Ishikawa (cell line): Measurements from ENCODE around the gene CUTC.

Experiments
- CEBPB ChIP-seq: IDR thresholded peaks from 2 replicates; pipeline ENCODE4 v1.6.1; 2012
- EP300 ChIP-seq: IDR thresholded peaks from 2 replicates; pipeline ENCODE4 v1.6.1; 2012; ENCODE audit warnings: borderline replicate concordance
- FOXM1 ChIP-seq: IDR thresholded peaks from 2 replicates; pipeline ENCODE4 v1.6.1; 2012; ENCODE audit warnings: low read depth, borderline replicate concordance
- TAF1 ChIP-seq: IDR thresholded peaks from 2 replicates; pipeline ENCODE4 v1.6.1; 2012; ENCODE audit warnings: low read depth, mild to moderate bottlenecking
- TCF12 ChIP-seq: IDR thresholded peaks from 2 replicates; pipeline ENCODE4 v1.6.1; 2012; ENCODE audit warnings: low read depth
- TEAD4 ChIP-seq: IDR thresholded peaks from 2 replicates; pipeline ENCODE4 v1.6.1; 2012
- USF1 ChIP-seq: IDR thresholded peaks from 2 replicates; pipeline ENCODE4 v1.6.1; 2012
- YY1 ChIP-seq: IDR thresholded peaks from 2 replicates; pipeline ENCODE4 v1.6.1; 2012; ENCODE audit warnings: low read depth
- TF ChIP-seq, protein P1 (sequence below): IDR thresholded peaks from 2 replicates; pipeline ENCODE4 v1.6.1; 2012
- TF ChIP-seq, protein P2 (sequence below): IDR thresholded peaks from 2 replicates; pipeline ENCODE4 v1.6.1; 2012; ENCODE audit warnings: low read depth, mild to moderate bottlenecking

DNA sequence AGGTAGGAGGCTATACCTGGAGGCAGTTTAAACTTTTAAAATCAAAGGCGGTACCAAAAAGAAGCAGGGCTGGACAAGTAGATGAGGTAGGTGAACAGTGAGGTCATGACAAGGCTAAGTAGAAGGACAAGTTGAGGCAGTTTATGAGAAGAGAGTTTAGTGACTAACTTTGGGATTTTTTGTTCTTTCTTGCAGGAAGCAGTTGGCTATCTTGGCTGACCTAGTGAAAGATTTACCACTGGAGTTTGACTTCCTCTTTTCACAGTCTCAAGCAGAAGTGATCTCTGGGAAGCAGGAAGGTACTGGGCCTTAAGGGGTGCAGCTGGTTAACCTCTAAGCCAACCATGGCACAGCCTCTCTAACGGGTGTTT is 46.5 kb upstream of the CUTC start:
- TF ChIP-seq TCF12 (no peak), TAF1 (no peak), YY1 (no peak), TEAD4 (no peak), USF1 (no peak), CEBPB (no peak), EP300 (no peak), FOXM1 (no peak)
- TF ChIP-seq, protein P1, sequence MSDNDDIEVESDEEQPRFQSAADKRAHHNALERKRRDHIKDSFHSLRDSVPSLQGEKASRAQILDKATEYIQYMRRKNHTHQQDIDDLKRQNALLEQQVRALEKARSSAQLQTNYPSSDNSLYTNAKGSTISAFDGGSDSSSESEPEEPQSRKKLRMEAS: no peak
- TF ChIP-seq, protein P2, sequence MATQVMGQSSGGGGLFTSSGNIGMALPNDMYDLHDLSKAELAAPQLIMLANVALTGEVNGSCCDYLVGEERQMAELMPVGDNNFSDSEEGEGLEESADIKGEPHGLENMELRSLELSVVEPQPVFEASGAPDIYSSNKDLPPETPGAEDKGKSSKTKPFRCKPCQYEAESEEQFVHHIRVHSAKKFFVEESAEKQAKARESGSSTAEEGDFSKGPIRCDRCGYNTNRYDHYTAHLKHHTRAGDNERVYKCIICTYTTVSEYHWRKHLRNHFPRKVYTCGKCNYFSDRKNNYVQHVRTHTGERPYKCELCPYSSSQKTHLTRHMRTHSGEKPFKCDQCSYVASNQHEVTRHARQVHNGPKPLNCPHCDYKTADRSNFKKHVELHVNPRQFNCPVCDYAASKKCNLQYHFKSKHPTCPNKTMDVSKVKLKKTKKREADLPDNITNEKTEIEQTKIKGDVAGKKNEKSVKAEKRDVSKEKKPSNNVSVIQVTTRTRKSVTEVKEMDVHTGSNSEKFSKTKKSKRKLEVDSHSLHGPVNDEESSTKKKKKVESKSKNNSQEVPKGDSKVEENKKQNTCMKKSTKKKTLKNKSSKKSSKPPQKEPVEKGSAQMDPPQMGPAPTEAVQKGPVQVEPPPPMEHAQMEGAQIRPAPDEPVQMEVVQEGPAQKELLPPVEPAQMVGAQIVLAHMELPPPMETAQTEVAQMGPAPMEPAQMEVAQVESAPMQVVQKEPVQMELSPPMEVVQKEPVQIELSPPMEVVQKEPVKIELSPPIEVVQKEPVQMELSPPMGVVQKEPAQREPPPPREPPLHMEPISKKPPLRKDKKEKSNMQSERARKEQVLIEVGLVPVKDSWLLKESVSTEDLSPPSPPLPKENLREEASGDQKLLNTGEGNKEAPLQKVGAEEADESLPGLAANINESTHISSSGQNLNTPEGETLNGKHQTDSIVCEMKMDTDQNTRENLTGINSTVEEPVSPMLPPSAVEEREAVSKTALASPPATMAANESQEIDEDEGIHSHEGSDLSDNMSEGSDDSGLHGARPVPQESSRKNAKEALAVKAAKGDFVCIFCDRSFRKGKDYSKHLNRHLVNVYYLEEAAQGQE: no peak
